K562 (cell line): ENCODE results near the gene FAM20B. TPM values are rescaled to one million over a fixed set of nuclear protein-coding genes. Genes with fewer than 3 reads are reported as not detected.
A peak's percentile ranks its signal among the peaks of the same experiment; 100 is the strongest.

Experiments used
- ATF1 ChIP-seq, 2 experiments: fragments of 450-650 bp in 1 of 2; IDR thresholded peaks; 2 replicates each; pipeline ENCODE4 v1.6.1; 2016; ENCODE audit warnings: missing compliant biosample characterization in 1 of 2, missing genetic modification characterization in 1 of 2
- COPS2 ChIP-seq: fragments of 450-650 bp; conservative IDR thresholded peaks from 2 replicates; pipeline ENCODE4 v1.6.1; 2016; ENCODE audit warnings: mild to moderate bottlenecking, moderate library complexity
- ESRRB ChIP-seq: fragments of 250-450 bp; sonication (Bioruptor Pico); IDR thresholded peaks from 2 replicates; pipeline ENCODE4 v1.5.0; 2020; ENCODE audit warnings: mild to moderate bottlenecking, moderate library complexity, borderline replicate concordance
- KAT2B ChIP-seq: IDR thresholded peaks from one replicate; pipeline ENCODE4 v1.6.1; 2012; ENCODE audit warnings: low read depth, mild to moderate bottlenecking, control low read depth, inconsistent platforms, low read length, moderate library complexity
- KAT7 ChIP-seq: sonication (generic); formaldehyde crosslinking; IDR thresholded peaks from 2 replicates; pipeline ENCODE4 v1.8.0; 2022; ENCODE audit warnings: missing genetic modification reagents, mild to moderate bottlenecking, borderline replicate concordance
- NR0B1 ChIP-seq: fragments of 450-650 bp; IDR thresholded peaks from one replicate; pipeline ENCODE4 v1.6.1; 2018; ENCODE audit warnings: mild to moderate bottlenecking, moderate library complexity; ENCODE audit not compliant: partially characterized antibody
- SMARCC2 ChIP-seq: fragments of 450-650 bp; IDR thresholded peaks from 2 replicates; pipeline ENCODE4 v1.6.1; 2017; ENCODE audit warnings: antibody characterized with exemption, moderate library complexity, mild to moderate bottlenecking, low read depth
- TBP ChIP-seq: optimal IDR thresholded peaks from 2 replicates; pipeline ENCODE3; 2011; ENCODE audit warnings: low read depth, low read length, improper control_type of control experiment
- TCF15 ChIP-seq: fragments of 250-450 bp; sonication (Bioruptor Pico); IDR thresholded peaks from 2 replicates; pipeline ENCODE4 v1.8.0; 2022; ENCODE audit warnings: moderate library complexity, mild to moderate bottlenecking, inconsistent platforms
- ZBTB12 ChIP-seq: fragments of 250-450 bp; sonication (Bioruptor Pico); IDR thresholded peaks from 2 replicates; pipeline ENCODE4 v1.4.0; 2020
- ZKSCAN3 ChIP-seq: fragments of 250-450 bp; sonication (Bioruptor Pico); IDR thresholded peaks from 2 replicates; pipeline ENCODE4 v1.4.0; 2020
- ZNF174 ChIP-seq: fragments of 250-450 bp; sonication (Bioruptor Pico); IDR thresholded peaks from 2 replicates; pipeline ENCODE4 v1.4.0; 2020; ENCODE audit warnings: mild to moderate bottlenecking
- polyA plus RNA-seq, 8 experiments: library from polyadenylated mRNA; depleted of rRNA in 4 of 8; stranded (reverse) in 5 of 8; unstranded in 3 of 8; fragments of >200 nt; fragmentation: Nextera tagmentation in 2 of 8; fragmentation: Illumina TruSeq in 1 of 8; extraction: Ambion mirVana in 2 of 8; extraction: Trizol in 1 of 8; gene quantifications; 2 replicates each; pipeline versions ENCODE4 v1.2.1 to v1.2.3, GENCODE V29; 2011 to 2014; ENCODE audit warnings: inconsistent platforms in 1 of 8, missing spikeins in 1 of 8
- total RNA-seq, 7 experiments: library from RNA; depleted of rRNA in 6 of 7; stranded (reverse); fragments of >200 nt in 6 of 7; fragmentation: Illumina TruSeq in 2 of 7; extraction: Trizol in 2 of 7; gene quantifications; 2 replicates each; pipeline versions ENCODE4 v1.2.1 to v1.2.3, GENCODE V29; 2011 to 2021; ENCODE audit warnings: low replicate concordance in 1 of 7
- TF ChIP-seq, protein P1 (sequence below): fragments of 250-450 bp; sonication (Bioruptor Pico); IDR thresholded peaks from 2 replicates; pipeline ENCODE4 v1.5.0; 2021; ENCODE audit warnings: mild to moderate bottlenecking, borderline replicate concordance
- TF ChIP-seq, protein P2 (sequence below): sonication (generic); formaldehyde crosslinking; IDR thresholded peaks from 2 replicates; pipeline ENCODE4 v1.8.0; 2023; ENCODE audit warnings: missing genetic modification reagents, mild to moderate bottlenecking, borderline replicate concordance

FAM20B gene
- total and polyA plus RNA-seq, 9 of the 15 experiments (the other 6 are each of a cell fraction or from before 2014, with no cell fraction given): 7.2 to 67.5 (median 42.9) TPM

GRCh38 chr1:179046808-179047635 lies 21.3 kb downstream of the FAM20B start (continued):
- TF ChIP-seq, protein P1, sequence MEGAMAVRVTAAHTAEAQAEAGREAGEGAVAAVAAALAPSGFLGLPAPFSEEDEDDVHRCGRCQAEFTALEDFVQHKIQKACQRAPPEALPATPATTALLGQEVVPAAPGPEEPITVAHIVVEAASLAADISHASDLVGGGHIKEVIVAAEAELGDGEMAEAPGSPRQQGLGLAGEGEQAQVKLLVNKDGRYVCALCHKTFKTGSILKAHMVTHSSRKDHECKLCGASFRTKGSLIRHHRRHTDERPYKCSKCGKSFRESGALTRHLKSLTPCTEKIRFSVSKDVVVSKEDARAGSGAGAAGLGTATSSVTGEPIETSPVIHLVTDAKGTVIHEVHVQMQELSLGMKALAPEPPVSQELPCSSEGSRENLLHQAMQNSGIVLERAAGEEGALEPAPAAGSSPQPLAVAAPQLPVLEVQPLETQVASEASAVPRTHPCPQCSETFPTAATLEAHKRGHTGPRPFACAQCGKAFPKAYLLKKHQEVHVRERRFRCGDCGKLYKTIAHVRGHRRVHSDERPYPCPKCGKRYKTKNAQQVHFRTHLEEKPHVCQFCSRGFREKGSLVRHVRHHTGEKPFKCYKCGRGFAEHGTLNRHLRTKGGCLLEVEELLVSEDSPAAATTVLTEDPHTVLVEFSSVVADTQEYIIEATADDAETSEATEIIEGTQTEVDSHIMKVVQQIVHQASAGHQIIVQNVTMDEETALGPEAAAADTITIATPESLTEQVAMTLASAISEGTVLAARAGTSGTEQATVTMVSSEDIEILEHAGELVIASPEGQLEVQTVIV: no peak
- no peak for TF ChIP-seq ESRRB
- TF ChIP-seq, protein P2, sequence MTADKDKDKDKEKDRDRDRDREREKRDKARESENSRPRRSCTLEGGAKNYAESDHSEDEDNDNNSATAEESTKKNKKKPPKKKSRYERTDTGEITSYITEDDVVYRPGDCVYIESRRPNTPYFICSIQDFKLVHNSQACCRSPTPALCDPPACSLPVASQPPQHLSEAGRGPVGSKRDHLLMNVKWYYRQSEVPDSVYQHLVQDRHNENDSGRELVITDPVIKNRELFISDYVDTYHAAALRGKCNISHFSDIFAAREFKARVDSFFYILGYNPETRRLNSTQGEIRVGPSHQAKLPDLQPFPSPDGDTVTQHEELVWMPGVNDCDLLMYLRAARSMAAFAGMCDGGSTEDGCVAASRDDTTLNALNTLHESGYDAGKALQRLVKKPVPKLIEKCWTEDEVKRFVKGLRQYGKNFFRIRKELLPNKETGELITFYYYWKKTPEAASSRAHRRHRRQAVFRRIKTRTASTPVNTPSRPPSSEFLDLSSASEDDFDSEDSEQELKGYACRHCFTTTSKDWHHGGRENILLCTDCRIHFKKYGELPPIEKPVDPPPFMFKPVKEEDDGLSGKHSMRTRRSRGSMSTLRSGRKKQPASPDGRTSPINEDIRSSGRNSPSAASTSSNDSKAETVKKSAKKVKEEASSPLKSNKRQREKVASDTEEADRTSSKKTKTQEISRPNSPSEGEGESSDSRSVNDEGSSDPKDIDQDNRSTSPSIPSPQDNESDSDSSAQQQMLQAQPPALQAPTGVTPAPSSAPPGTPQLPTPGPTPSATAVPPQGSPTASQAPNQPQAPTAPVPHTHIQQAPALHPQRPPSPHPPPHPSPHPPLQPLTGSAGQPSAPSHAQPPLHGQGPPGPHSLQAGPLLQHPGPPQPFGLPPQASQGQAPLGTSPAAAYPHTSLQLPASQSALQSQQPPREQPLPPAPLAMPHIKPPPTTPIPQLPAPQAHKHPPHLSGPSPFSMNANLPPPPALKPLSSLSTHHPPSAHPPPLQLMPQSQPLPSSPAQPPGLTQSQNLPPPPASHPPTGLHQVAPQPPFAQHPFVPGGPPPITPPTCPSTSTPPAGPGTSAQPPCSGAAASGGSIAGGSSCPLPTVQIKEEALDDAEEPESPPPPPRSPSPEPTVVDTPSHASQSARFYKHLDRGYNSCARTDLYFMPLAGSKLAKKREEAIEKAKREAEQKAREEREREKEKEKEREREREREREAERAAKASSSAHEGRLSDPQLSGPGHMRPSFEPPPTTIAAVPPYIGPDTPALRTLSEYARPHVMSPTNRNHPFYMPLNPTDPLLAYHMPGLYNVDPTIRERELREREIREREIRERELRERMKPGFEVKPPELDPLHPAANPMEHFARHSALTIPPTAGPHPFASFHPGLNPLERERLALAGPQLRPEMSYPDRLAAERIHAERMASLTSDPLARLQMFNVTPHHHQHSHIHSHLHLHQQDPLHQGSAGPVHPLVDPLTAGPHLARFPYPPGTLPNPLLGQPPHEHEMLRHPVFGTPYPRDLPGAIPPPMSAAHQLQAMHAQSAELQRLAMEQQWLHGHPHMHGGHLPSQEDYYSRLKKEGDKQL: peak; percentile 96
- TF ChIP-seq TBP: no peak
- TF ChIP-seq TCF15 (CRISPR knock-in tag): peak; percentile 72; the same call in 1 of the 2 replicates
- no peak for TF ChIP-seq COPS2
- peak; percentile 92; the same call in 1 of the 2 replicates for TF ChIP-seq KAT7 (CRISPR knock-in tag)
- TF ChIP-seq KAT2B: no peak
- no peak for TF ChIP-seq ZKSCAN3 (CRISPR knock-in tag)
- TF ChIP-seq ZNF174: no peak
- no peak for TF ChIP-seq ATF1 (CRISPR knock-in tag; IDR thresholded peaks at IDR 0.05)
- peak; percentile 85 for TF ChIP-seq ATF1 (tag; IDR thresholded peaks at IDR 0.05)
- no peak for TF ChIP-seq NR0B1
- TF ChIP-seq ZBTB12: peak; percentile 11; the same call in 1 of the 2 replicates
- TF ChIP-seq SMARCC2: peak; percentile 100
